HepG2 (cell line): Measurements from ENCODE around the gene TNFRSF6B. TPM values are rescaled to one million over a fixed set of nuclear protein-coding genes. Genes with fewer than 3 reads are reported as not detected.

ENCODE experiments used
- ATAC-seq: fragments of 200-7000 bp; cut with Tn5 transposase; 3 replicates; pipeline ENCODE4 v1.9.1; 2020; ENCODE audit warnings: mild to moderate bottlenecking, moderate library complexity
- BruUV-seq: library from RNA; stranded (reverse); fragments of 400-500 nt; replicated peaks from 2 replicates; lab custom pipeline; 2021; lab: Mats Ljungman, UMichigan
- CTCF ChIA-PET: fragments of 300-600 bp; formaldehyde crosslinking; extraction: SDS; loops from one replicate; lab custom pipeline; 2021; ENCODE audit warnings: low total read pairs, inconsistent platforms, low intra/inter-chr PET ratio; lab: Yijun Ruan, JAX
- POLR2A ChIA-PET: fragments of 350-600 bp; sonication (Branson Sonifier 250); formaldehyde crosslinking; loops from one replicate; lab custom pipeline; 2020; ENCODE audit warnings: antibody characterized with exemption, inconsistent platforms; lab: Yijun Ruan, JAX
- DNase-seq: peaks from one replicate; pipeline ENCODE4 v3.0.0-alpha.2; 2015; ENCODE audit warnings: low spot score
- FAIRE-seq: peaks from 3 replicates; lab custom pipeline; 2011; peaks lifted over from hg19 to GRCh38; lab: Jason Lieb, UNC
- H2AFZ ChIP-seq: one replicate; pipeline ENCODE4 v1.6.1; 2011; ENCODE audit warnings: low read length, inconsistent platforms
- H3K27ac ChIP-seq: fragments of 300-600 bp; 3 replicates; pipeline ENCODE4 v1.8.0; 2011; ENCODE audit warnings: mixed run types, mild to moderate bottlenecking, mixed read lengths, low read length, inconsistent platforms; ENCODE audit not compliant: insufficient read depth; ENCODE audit errors: extremely low read length
- H3K27me3 ChIP-seq, 2 experiments: fragments of 200-600 bp in 1 of 2; 2 replicates in 1 of 2; 3 replicates in 1 of 2; pipeline versions ENCODE4 v1.6.0 to v1.8.0; 2011; ENCODE audit warnings: low read length in 2 of 2, mild to moderate bottlenecking in 2 of 2, moderate library complexity in 2 of 2, inconsistent platforms in 1 of 2; ENCODE audit not compliant: insufficient read depth in 2 of 2, control insufficient read depth in 1 of 2
- H3K36me3 ChIP-seq, 2 experiments: fragments of 200-600 bp in 1 of 2; replicated peaks in 1 of 2; 2 replicates in 1 of 2; 3 replicates in 1 of 2; pipeline versions ENCODE4 v1.5.1 to v1.8.0; 2011; ENCODE audit warnings: low read length in 2 of 2, inconsistent platforms in 1 of 2; ENCODE audit not compliant: insufficient read depth in 2 of 2, control insufficient read depth in 1 of 2
- H3K4me1 ChIP-seq: 2 replicates; pipeline ENCODE4 v1.5.1; 2012; ENCODE audit warnings: low read length, inconsistent platforms; ENCODE audit not compliant: insufficient read depth
- H3K4me2 ChIP-seq: 2 replicates; pipeline ENCODE4 v1.6.0; 2011; ENCODE audit warnings: low read depth, low read length, inconsistent platforms
- H3K4me3 ChIP-seq, 3 experiments: fragments of 200-600 bp in 1 of 3; sonication (generic), shearing (Covaris generic) in 1 of 3; replicated peaks in 1 of 3; 2 replicates each; pipeline ENCODE4 v1.5.1; 2011 to 2016; ENCODE audit warnings: low read length in 3 of 3, inconsistent platforms in 2 of 3, low read depth in 2 of 3, mild to moderate bottlenecking in 2 of 3, control low read depth in 1 of 3, mixed read lengths in 1 of 3; ENCODE audit not compliant: insufficient read depth in 1 of 3
- H3K79me2 ChIP-seq: one replicate; pipeline ENCODE4 v1.6.1; 2011; ENCODE audit warnings: low read length, inconsistent platforms; ENCODE audit not compliant: insufficient read depth
- H3K9ac ChIP-seq: 2 replicates; pipeline ENCODE4 v1.6.0; 2011; ENCODE audit warnings: mild to moderate bottlenecking, low read depth, low read length, inconsistent platforms; ENCODE audit not compliant: insufficient read depth
- H3K9me3 ChIP-seq: 2 replicates; pipeline ENCODE4 v1.5.1; 2012; ENCODE audit warnings: mild to moderate bottlenecking, low read length
- H4K20me1 ChIP-seq: 2 replicates; pipeline ENCODE4 v1.6.0; 2011; ENCODE audit warnings: inconsistent platforms, mild to moderate bottlenecking, low read length, moderate library complexity; ENCODE audit not compliant: insufficient read depth
- ARNT ChIP-seq: fragments of 450-650 bp; IDR thresholded peaks from 2 replicates; pipeline ENCODE4 v1.6.1; 2017
- FOXA1 ChIP-seq, 2 experiments: fragments of 450-650 bp in 1 of 2; sonication (generic) in 1 of 2; formaldehyde crosslinking in 1 of 2; IDR thresholded peaks; 2 replicates each; pipeline versions ENCODE4 v1.4.0 to v1.6.1; 2016 to 2020; ENCODE audit warnings: missing genetic modification reagents in 1 of 2
- FOXA3 ChIP-seq: IDR thresholded peaks from 2 replicates; pipeline ENCODE4 v1.6.1; 2016; ENCODE audit warnings: missing genetic modification reagents, missing compliant biosample characterization
- IKZF1 ChIP-seq: fragments of 450-650 bp; IDR thresholded peaks from 2 replicates; pipeline ENCODE4 v1.7.1; 2016
- JUNB ChIP-seq: sonication (generic); formaldehyde crosslinking; IDR thresholded peaks from 2 replicates; pipeline ENCODE4 v1.8.0; 2022; ENCODE audit warnings: missing genetic modification reagents, mild to moderate bottlenecking, borderline replicate concordance
- RAD51 ChIP-seq: fragments of 450-650 bp; IDR thresholded peaks from 2 replicates; pipeline ENCODE4 v1.6.1; 2016; ENCODE audit warnings: borderline replicate concordance
- RARA ChIP-seq: IDR thresholded peaks from 2 replicates; pipeline ENCODE4 v1.6.1; 2016; ENCODE audit warnings: missing genetic modification reagents, missing compliant biosample characterization
- REPIN1 ChIP-seq: sonication (generic); formaldehyde crosslinking; IDR thresholded peaks from 2 replicates; pipeline ENCODE4 v1.8.0; 2022; ENCODE audit warnings: missing genetic modification reagents, low read depth, mild to moderate bottlenecking, borderline replicate concordance
- RFX3 ChIP-seq: IDR thresholded peaks from 2 replicates; pipeline ENCODE4 v1.6.1; 2016; ENCODE audit warnings: missing biosample characterization, missing genetic modification reagents
- SOX6 ChIP-seq, 2 experiments: fragments of 450-650 bp in 1 of 2; sonication (generic) in 1 of 2; formaldehyde crosslinking in 1 of 2; IDR thresholded peaks; 2 replicates each; pipeline versions ENCODE4 v1.4.0 to v1.6.1; 2017 to 2020; ENCODE audit warnings: antibody characterized with exemption in 1 of 2, mild to moderate bottlenecking in 1 of 2, missing genetic modification reagents in 1 of 2
- SP1 ChIP-seq, 2 experiments: fragments of 450-650 bp in 1 of 2; sonication (generic) in 1 of 2; formaldehyde crosslinking in 1 of 2; IDR thresholded peaks; 2 replicates each; pipeline versions ENCODE4 v1.4.0 to v1.6.1; 2016 to 2020; ENCODE audit warnings: missing genetic modification reagents in 1 of 2
- ZFX ChIP-seq: sonication (generic); formaldehyde crosslinking; IDR thresholded peaks from 2 replicates; pipeline ENCODE4 v1.4.0; 2020; ENCODE audit warnings: mild to moderate bottlenecking, low read depth, missing genetic modification reagents, moderate library complexity
- ZNF121 ChIP-seq: sonication (generic); formaldehyde crosslinking; IDR thresholded peaks from 2 replicates; pipeline ENCODE4 v1.5.0; 2020; ENCODE audit warnings: mild to moderate bottlenecking, missing genetic modification reagents
- WGBS: methylation state at CpG from one replicate; pipeline ENCODE4 v1.1.6; 2017; ENCODE audit warnings: low lambda C conversion rate; 5-methylcytosine and 5-hydroxymethylcytosine counted together
- in situ Hi-C: cut with HindIII; loops from 2 replicates; pipeline ENCODE4 v1.10.0; 2017; ENCODE audit warnings: low pct_unique_long_range_greater_than_20kb; ENCODE audit not compliant: extremely low pct_ligation_motif_present
- intact Hi-C: fragments of 100-400 bp; cut with micrococcal nuclease; formaldehyde crosslinking; loops from one replicate; pipeline ENCODE4 v1.10.0; 2022; ENCODE audit not compliant: unreplicated experiment
- polyA plus RNA-seq, 8 experiments: library from polyadenylated mRNA; depleted of rRNA in 3 of 8; stranded (reverse) in 7 of 8; unstranded in 1 of 8; fragments of >200 nt; fragmentation: Illumina TruSeq in 4 of 8; extraction: Trizol in 4 of 8; gene quantifications; 2 replicates each; pipeline versions ENCODE4 v1.2.1 to v1.2.3, GENCODE V29; 2011 to 2016; ENCODE audit warnings: low read depth in 4 of 8, missing spikeins in 1 of 8, mixed read lengths in 1 of 8; ENCODE audit not compliant: insufficient read depth in 1 of 8
- total RNA-seq, 5 experiments: library from RNA; depleted of rRNA; stranded (reverse); fragments of >200 nt; fragmentation: Illumina TruSeq; extraction: Trizol; gene quantifications; 2 replicates each; pipeline ENCODE4 v1.2.3, GENCODE V29; 2016; ENCODE audit warnings: low read depth in 1 of 5
- TF ChIP-seq, protein P1 (sequence below): sonication (generic); formaldehyde crosslinking; IDR thresholded peaks from 2 replicates; pipeline ENCODE4 v1.4.0; 2020; ENCODE audit warnings: missing genetic modification reagents
- TF ChIP-seq, protein P2 (sequence below): sonication (generic); formaldehyde crosslinking; IDR thresholded peaks from 2 replicates; pipeline ENCODE4 v1.9.0; 2021; ENCODE audit warnings: mild to moderate bottlenecking, missing genetic modification reagents
- TF ChIP-seq, protein P3 (sequence below): fragments of 450-650 bp; IDR thresholded peaks from 2 replicates; pipeline ENCODE4 v1.6.1; 2016

The TNFRSF6B gene
- total and polyA plus RNA-seq, 2 of the 13 experiments (the other 11 are each of a cell fraction or from before 2014, with no cell fraction given): 0.24 TPM; not detected in 1

DNA sequence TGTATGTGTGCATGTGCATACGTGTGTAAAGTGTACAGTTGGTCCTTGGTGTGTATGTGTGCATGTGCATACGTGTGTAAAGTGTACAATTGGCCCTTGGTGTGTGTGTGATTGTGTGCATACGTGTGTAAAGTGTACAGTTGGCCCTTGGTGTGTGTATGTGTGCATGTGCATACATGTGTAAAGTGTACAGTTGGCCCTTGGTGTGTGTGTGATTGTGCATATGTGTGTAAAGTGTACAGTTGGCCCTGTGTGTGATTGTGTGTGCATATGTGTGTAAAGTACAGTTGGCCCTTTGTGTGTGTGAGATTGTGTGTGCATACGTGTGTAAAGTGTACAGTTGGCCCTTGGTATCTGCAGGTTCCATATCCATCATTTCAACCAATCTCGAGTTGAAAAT lies 35.0 kb downstream of the TNFRSF6B start:
- H2AFZ ChIP-seq: no peak overlapping the region
- no peaks in the 10 kb centered on the region for H4K20me1 ChIP-seq
- ChIA-PET POLR2A (no interaction called here), CTCF (no interaction called here)
- H3K79me2 ChIP-seq: peaks cover 36% of the 10 kb centered on the region
- H3K9me3 ChIP-seq: no peaks in the 10 kb centered on the region
- in situ Hi-C loops: no loop called here
- H3K27ac ChIP-seq: no peak overlapping the region
- FAIRE-seq (peak; percentile 42), DNase-seq (no peak), ATAC-seq (no peak)
- peaks cover 26 to 47% of the 10 kb centered on the region in 2 experiments for H3K36me3 ChIP-seq
- H3K4me2 ChIP-seq: no peak overlapping the region
- no peaks in the 10 kb centered on the region for H3K27me3 ChIP-seq
- WGBS: 95% methylated on average over 5 of the region's 5 CpGs
- H3K4me1 ChIP-seq: peaks cover 57% of the 10 kb centered on the region
- no TSS peak for BruUV-seq
- no peak overlapping the region for H3K4me3 ChIP-seq
- no peak overlapping the region for H3K9ac ChIP-seq
- intact Hi-C loops: no loop called here
- TF ChIP-seq, protein P1, sequence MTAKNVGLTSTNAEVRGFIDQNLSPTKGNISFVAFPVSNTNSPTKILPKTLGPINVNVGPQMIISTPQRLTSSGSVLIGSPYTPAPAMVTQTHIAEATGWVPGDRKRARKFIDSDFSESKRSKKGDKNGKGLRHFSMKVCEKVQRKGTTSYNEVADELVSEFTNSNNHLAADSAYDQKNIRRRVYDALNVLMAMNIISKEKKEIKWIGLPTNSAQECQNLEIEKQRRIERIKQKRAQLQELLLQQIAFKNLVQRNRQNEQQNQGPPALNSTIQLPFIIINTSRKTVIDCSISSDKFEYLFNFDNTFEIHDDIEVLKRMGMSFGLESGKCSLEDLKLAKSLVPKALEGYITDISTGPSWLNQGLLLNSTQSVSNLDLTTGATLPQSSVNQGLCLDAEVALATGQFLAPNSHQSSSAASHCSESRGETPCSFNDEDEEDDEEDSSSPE (CRISPR knock-in tag): no peak
- TF ChIP-seq, protein P2, sequence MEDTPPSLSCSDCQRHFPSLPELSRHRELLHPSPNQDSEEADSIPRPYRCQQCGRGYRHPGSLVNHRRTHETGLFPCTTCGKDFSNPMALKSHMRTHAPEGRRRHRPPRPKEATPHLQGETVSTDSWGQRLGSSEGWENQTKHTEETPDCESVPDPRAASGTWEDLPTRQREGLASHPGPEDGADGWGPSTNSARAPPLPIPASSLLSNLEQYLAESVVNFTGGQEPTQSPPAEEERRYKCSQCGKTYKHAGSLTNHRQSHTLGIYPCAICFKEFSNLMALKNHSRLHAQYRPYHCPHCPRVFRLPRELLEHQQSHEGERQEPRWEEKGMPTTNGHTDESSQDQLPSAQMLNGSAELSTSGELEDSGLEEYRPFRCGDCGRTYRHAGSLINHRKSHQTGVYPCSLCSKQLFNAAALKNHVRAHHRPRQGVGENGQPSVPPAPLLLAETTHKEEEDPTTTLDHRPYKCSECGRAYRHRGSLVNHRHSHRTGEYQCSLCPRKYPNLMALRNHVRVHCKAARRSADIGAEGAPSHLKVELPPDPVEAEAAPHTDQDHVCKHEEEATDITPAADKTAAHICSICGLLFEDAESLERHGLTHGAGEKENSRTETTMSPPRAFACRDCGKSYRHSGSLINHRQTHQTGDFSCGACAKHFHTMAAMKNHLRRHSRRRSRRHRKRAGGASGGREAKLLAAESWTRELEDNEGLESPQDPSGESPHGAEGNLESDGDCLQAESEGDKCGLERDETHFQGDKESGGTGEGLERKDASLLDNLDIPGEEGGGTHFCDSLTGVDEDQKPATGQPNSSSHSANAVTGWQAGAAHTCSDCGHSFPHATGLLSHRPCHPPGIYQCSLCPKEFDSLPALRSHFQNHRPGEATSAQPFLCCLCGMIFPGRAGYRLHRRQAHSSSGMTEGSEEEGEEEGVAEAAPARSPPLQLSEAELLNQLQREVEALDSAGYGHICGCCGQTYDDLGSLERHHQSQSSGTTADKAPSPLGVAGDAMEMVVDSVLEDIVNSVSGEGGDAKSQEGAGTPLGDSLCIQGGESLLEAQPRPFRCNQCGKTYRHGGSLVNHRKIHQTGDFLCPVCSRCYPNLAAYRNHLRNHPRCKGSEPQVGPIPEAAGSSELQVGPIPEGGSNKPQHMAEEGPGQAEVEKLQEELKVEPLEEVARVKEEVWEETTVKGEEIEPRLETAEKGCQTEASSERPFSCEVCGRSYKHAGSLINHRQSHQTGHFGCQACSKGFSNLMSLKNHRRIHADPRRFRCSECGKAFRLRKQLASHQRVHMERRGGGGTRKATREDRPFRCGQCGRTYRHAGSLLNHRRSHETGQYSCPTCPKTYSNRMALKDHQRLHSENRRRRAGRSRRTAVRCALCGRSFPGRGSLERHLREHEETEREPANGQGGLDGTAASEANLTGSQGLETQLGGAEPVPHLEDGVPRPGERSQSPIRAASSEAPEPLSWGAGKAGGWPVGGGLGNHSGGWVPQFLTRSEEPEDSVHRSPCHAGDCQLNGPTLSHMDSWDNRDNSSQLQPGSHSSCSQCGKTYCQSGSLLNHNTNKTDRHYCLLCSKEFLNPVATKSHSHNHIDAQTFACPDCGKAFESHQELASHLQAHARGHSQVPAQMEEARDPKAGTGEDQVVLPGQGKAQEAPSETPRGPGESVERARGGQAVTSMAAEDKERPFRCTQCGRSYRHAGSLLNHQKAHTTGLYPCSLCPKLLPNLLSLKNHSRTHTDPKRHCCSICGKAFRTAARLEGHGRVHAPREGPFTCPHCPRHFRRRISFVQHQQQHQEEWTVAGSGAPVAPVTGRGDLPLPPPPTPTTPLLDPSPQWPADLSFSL (CRISPR knock-in tag): peak; percentile 78
- TF ChIP-seq, protein P3, sequence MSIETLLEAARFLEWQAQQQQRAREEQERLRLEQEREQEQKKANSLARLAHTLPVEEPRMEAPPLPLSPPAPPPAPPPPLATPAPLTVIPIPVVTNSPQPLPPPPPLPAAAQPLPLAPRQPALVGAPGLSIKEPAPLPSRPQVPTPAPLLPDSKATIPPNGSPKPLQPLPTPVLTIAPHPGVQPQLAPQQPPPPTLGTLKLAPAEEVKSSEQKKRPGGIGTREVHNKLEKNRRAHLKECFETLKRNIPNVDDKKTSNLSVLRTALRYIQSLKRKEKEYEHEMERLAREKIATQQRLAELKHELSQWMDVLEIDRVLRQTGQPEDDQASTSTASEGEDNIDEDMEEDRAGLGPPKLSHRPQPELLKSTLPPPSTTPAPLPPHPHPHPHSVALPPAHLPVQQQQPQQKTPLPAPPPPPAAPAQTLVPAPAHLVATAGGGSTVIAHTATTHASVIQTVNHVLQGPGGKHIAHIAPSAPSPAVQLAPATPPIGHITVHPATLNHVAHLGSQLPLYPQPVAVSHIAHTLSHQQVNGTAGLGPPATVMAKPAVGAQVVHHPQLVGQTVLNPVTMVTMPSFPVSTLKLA: peak; percentile 37; the same call in 1 of the 2 replicates
- TF ChIP-seq FOXA1 (IDR thresholded peaks at IDR 0.05) (peak; percentile 62), FOXA1 (CRISPR knock-in tag; IDR thresholded peaks at IDR 0.05) (no peak), RAD51 (peak; percentile 38; the same call in 1 of the 2 replicates), SP1 (IDR thresholded peaks at IDR 0.05) (0 out of 2 replicates have a peak, but pooled peaks have one; percentile 54), SP1 (CRISPR knock-in tag; IDR thresholded peaks at IDR 0.05) (no peak), SOX6 (IDR thresholded peaks at IDR 0.05) (peak; percentile 81; the same call in 1 of the 2 replicates), SOX6 (CRISPR knock-in tag; IDR thresholded peaks at IDR 0.05) (no peak), ARNT (0 out of 2 replicates have a peak, but pooled peaks have one; percentile 84), ZFX (no peak), RFX3 (CRISPR knock-in tag) (no peak), FOXA3 (CRISPR knock-in tag) (no peak), JUNB (CRISPR knock-in tag) (peak; percentile 16; the same call in 1 of the 2 replicates), ZNF121 (no peak), REPIN1 (0 out of 2 replicates have a peak, but pooled peaks have one; percentile 5), RARA (CRISPR knock-in tag) (no peak), IKZF1 (peak; percentile 97; the same call in 1 of the 2 replicates)
